Subcutaneous adipose tissue (tissue), 4 donors: ENCODE results near the gene PRKD1. TPM values are rescaled to one million over a fixed set of nuclear protein-coding genes. Genes with fewer than 3 reads are reported as not detected.

Experiments
- total RNA-seq, 4 donors: library from RNA; depleted of rRNA; stranded (reverse); fragments of >200 nt; gene quantifications; one replicate each; pipeline ENCODE4 v1.1.0, GENCODE V29; 2016
- TF ChIP-seq, protein P1 (sequence below): fragments of 450-650 bp; IDR thresholded peaks from one replicate; pipeline ENCODE4 v1.5.1; 2016; ENCODE audit warnings: low read depth, mild to moderate bottlenecking, control low read depth, antibody characterized with exemption, moderate library complexity

Gene PRKD1
- total RNA-seq, 4 donors from 2014 or later, result 7.8 to 19.4 (median 19.1) TPM

- TF ChIP-seq, protein P1, sequence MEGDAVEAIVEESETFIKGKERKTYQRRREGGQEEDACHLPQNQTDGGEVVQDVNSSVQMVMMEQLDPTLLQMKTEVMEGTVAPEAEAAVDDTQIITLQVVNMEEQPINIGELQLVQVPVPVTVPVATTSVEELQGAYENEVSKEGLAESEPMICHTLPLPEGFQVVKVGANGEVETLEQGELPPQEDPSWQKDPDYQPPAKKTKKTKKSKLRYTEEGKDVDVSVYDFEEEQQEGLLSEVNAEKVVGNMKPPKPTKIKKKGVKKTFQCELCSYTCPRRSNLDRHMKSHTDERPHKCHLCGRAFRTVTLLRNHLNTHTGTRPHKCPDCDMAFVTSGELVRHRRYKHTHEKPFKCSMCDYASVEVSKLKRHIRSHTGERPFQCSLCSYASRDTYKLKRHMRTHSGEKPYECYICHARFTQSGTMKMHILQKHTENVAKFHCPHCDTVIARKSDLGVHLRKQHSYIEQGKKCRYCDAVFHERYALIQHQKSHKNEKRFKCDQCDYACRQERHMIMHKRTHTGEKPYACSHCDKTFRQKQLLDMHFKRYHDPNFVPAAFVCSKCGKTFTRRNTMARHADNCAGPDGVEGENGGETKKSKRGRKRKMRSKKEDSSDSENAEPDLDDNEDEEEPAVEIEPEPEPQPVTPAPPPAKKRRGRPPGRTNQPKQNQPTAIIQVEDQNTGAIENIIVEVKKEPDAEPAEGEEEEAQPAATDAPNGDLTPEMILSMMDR, result no peak
Observed at GRCh38 chr14:29763342-29763858, 164.2 kb downstream of the PRKD1 start.

GRCh38 chr14:29759521-29760340 is 167.9 kb downstream of the PRKD1 start:
- TF ChIP-seq, protein P1, result no peak

DNA sequence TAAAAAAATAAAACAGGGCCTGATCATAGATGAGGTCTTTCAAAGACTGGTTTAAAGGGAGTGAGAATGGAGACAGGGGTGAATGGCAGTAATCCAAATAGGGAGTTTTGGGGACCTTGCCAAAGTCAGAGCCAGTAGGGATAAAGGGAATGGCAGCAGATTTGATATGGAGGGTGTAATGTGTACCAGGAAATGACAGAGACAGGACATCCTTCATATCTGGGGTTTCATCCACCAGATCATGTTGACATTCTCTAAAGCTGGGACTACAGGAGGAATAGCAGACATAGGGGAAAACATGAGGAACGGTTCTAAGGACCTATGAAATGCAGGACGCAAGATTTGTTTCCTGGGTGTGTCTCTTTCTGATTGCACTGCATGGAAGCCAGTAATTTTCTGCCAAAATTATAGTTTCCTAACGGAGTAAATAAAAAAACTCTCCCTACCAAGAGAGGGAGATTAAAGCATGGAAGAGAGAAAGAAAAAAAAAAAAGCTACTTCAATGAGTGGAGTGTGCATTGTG is 169.9 kb downstream of the PRKD1 start:
- TF ChIP-seq, protein P1, result no peak

DNA sequence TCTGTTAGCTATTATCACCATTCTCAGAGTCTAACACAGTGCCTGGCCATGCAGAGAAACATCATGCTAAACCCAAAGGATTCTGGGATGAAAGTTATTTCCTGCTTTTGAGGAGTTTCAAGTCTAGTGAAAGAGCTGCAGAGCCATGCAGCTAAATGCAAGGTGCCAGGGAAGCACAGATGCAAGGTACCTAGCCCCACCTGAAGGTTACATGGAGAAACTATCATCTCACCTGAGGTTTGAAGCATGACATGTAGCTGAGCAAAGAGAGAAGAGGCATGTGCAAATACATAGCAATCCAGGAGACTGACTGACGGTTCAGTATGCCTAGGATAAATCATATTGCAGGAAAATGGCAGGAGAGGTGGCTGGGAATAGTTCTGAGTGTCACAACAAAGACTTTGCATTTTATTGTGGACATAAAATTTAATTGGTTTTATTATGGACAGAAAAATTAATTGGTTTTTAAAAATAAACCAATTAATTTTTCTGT is 170.4 kb downstream of the PRKD1 start:
- TF ChIP-seq, protein P1, result no peak

GRCh38 chr14:29756019-29756385 is 171.6 kb downstream of the PRKD1 start:
- TF ChIP-seq, protein P1, result no peak

DNA sequence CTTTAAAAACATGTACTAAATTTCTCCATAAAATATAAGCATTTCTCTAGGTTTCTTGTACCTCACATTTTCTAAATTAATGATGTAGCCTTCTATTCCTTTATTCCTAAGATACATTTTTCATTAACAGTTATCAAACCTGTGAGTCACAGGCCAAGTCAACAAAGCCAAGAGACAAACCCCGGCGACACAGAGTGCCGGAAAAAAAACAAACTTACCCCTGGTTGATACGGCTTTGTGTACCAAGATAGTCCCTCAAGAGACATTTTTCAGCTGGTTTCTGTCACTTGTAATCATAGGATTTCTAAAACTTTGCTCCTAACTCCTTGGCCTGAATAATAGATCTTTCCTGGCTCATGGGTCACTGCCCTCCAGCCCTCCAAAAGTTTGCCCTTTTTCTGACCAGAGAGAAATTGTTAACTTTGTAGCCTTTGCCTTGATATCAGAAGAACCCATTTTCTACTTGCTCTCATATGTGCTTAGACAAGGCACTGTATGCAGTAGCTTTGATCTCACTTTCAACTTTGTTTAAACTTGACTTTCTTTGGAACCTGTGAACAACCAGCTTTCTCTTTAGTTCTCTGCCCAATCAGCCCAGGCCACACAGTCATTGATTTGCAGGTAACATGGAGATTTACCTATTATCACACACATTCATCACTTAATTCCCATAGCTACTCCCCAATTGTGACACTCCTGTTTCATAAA is 172.2 kb downstream of the PRKD1 start:
- TF ChIP-seq, protein P1, result no peak

DNA sequence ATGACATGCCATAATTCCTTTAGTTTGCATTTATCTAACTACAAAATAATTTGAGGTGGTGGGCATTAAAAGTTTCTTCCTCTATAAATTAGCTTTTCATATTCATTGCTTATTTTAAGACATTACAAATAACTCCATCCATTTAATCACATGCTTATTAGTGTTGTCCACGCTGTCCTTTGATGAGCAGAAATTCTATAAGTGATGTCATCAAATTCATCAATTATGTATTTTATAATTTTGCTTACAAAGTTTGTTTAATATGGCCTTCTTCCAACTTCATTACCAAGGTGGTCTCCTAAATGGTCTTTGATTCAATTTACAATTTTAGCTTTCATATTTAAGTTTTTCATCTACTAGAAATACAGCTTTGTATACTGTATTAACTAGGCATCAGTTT is 173.5 kb downstream of the PRKD1 start:
- TF ChIP-seq, protein P1, result no peak
